HEK293 (cell line): ENCODE data around the gene GALNT1.
A peak's percentile ranks its signal among the peaks of the same experiment; 100 is the strongest.

Experiments
- CTCF ChIA-PET: fragments of 350-600 bp; formaldehyde crosslinking; extraction: SDS; loops from one replicate; lab custom pipeline; 2021; ENCODE audit warnings: antibody characterized with exemption; lab: Yijun Ruan, JAX
- POLR2A ChIA-PET: fragments of 300-600 bp; formaldehyde crosslinking; extraction: SDS; loops from one replicate; lab custom pipeline; 2020; ENCODE audit warnings: antibody characterized with exemption, inconsistent platforms; lab: Yijun Ruan, JAX
- H3K27ac ChIP-seq: fragments of 200-500 bp; sonication (Bioruptor generic); 2 replicates; pipeline ENCODE4 v1.5.1; 2014; ENCODE audit warnings: low read depth, low read length, control low read depth, inconsistent platforms; ENCODE audit errors: extremely low read depth
- H3K36me3 ChIP-seq, 2 experiments: fragments of 200-500 bp in 1 of 2; sonication (Bioruptor generic) in 1 of 2; 1 replicate in 1 of 2; 2 replicates in 1 of 2; pipeline ENCODE4 v1.5.1; 2014 to 2017; ENCODE audit warnings: inconsistent platforms in 2 of 2, low read length in 2 of 2; ENCODE audit not compliant: control insufficient read depth in 2 of 2, insufficient read depth in 1 of 2
- H3K4me1 ChIP-seq: fragments of 200-500 bp; sonication (Bioruptor generic); 2 replicates; pipeline ENCODE4 v1.5.1; 2014; ENCODE audit warnings: mild to moderate bottlenecking, low read length, inconsistent platforms; ENCODE audit not compliant: control insufficient read depth, insufficient read depth
- H3K4me3 ChIP-seq: 2 replicates; pipeline ENCODE4 v1.5.1; 2011; ENCODE audit warnings: low read depth, mild to moderate bottlenecking, control low read depth, low read length, moderate library complexity
- H3K9me3 ChIP-seq: fragments of 200-500 bp; sonication (Bioruptor generic); 2 replicates; pipeline ENCODE4 v1.5.1; 2014; ENCODE audit warnings: low read depth, low read length, inconsistent platforms; ENCODE audit not compliant: control insufficient read depth, insufficient read depth
- BCL11A ChIP-seq: fragments of 450-650 bp; formaldehyde crosslinking; IDR thresholded peaks from 2 replicates; pipeline ENCODE4 v1.5.1; 2016; ENCODE audit warnings: low read depth, missing biosample characterization, missing genetic modification characterization
- BCL6B ChIP-seq: fragments of 450-650 bp; formaldehyde crosslinking; IDR thresholded peaks from 2 replicates; pipeline ENCODE4 v1.5.1; 2017; ENCODE audit warnings: missing biosample characterization, missing genetic modification characterization
- KLF8 ChIP-seq: fragments of 450-650 bp; formaldehyde crosslinking; IDR thresholded peaks from 2 replicates; pipeline ENCODE4 v1.5.1; 2016; ENCODE audit warnings: missing biosample characterization, missing genetic modification characterization
- MZF1 ChIP-seq: fragments of 450-650 bp; formaldehyde crosslinking; IDR thresholded peaks from 2 replicates; pipeline ENCODE4 v1.5.1; 2017; ENCODE audit warnings: missing biosample characterization, missing genetic modification characterization, borderline replicate concordance
- OVOL3 ChIP-seq: fragments of 450-650 bp; formaldehyde crosslinking; IDR thresholded peaks from 2 replicates; pipeline ENCODE4 v1.5.1; 2016; ENCODE audit warnings: missing biosample characterization, missing genetic modification characterization
- SETDB1 ChIP-seq: IDR thresholded peaks from one replicate; pipeline ENCODE4 v1.6.1; 2017; ENCODE audit warnings: mild to moderate bottlenecking, low read length, moderate library complexity, mixed read lengths; ENCODE audit not compliant: insufficient read length
- TCF7L2 ChIP-seq: IDR thresholded peaks from 2 replicates; pipeline ENCODE4 v1.6.1; 2011; ENCODE audit warnings: low read depth, mild to moderate bottlenecking, inconsistent platforms, low read length, moderate library complexity, borderline replicate concordance
- ZBTB11 ChIP-seq: fragments of 450-650 bp; formaldehyde crosslinking; conservative IDR thresholded peaks from 2 replicates; pipeline ENCODE4 v1.5.1; 2016; ENCODE audit warnings: low read depth, missing biosample characterization, missing genetic modification characterization
- ZNF112 ChIP-seq: fragments of 450-650 bp; formaldehyde crosslinking; IDR thresholded peaks from 2 replicates; pipeline ENCODE4 v1.5.0; 2017; ENCODE audit warnings: missing biosample characterization, missing genetic modification characterization
- ZNF114 ChIP-seq: fragments of 450-650 bp; formaldehyde crosslinking; IDR thresholded peaks from 2 replicates; pipeline ENCODE4 v1.5.0; 2017; ENCODE audit warnings: missing biosample characterization, missing genetic modification characterization
- ZNF132 ChIP-seq: fragments of 450-650 bp; formaldehyde crosslinking; IDR thresholded peaks from 2 replicates; pipeline ENCODE4 v1.5.1; 2017; ENCODE audit warnings: missing biosample characterization, missing genetic modification characterization, borderline replicate concordance
- ZNF169 ChIP-seq: fragments of 450-650 bp; formaldehyde crosslinking; IDR thresholded peaks from 2 replicates; pipeline ENCODE4 v1.5.1; 2016; ENCODE audit warnings: missing biosample characterization, missing genetic modification characterization
- ZNF221 ChIP-seq: fragments of 450-650 bp; formaldehyde crosslinking; IDR thresholded peaks from 2 replicates; pipeline ENCODE4 v1.5.1; 2017; ENCODE audit warnings: missing biosample characterization, missing genetic modification characterization, borderline replicate concordance
- ZNF23 ChIP-seq: fragments of 450-650 bp; formaldehyde crosslinking; IDR thresholded peaks from 2 replicates; pipeline ENCODE4 v1.5.1; 2016; ENCODE audit warnings: missing biosample characterization, missing genetic modification characterization, borderline replicate concordance
- ZNF239 ChIP-seq: fragments of 450-650 bp; formaldehyde crosslinking; IDR thresholded peaks from 2 replicates; pipeline ENCODE4 v1.5.1; 2016; ENCODE audit warnings: missing biosample characterization, missing genetic modification characterization
- ZNF341 ChIP-seq: fragments of 450-650 bp; formaldehyde crosslinking; IDR thresholded peaks from 2 replicates; pipeline ENCODE4; 2016; ENCODE audit warnings: low read depth, missing biosample characterization, missing genetic modification characterization
- ZNF350 ChIP-seq: fragments of 450-650 bp; formaldehyde crosslinking; IDR thresholded peaks from 2 replicates; pipeline ENCODE4 v1.5.0; 2017; ENCODE audit warnings: missing biosample characterization, mild to moderate bottlenecking, missing genetic modification characterization
- ZNF416 ChIP-seq: fragments of 450-650 bp; formaldehyde crosslinking; IDR thresholded peaks from 2 replicates; pipeline ENCODE4 v1.5.1; 2016; ENCODE audit warnings: missing biosample characterization, missing genetic modification characterization
- ZNF513 ChIP-seq: fragments of 450-650 bp; IDR thresholded peaks from 2 replicates; pipeline ENCODE4 v1.5.1; 2018; ENCODE audit warnings: missing biosample characterization, missing genetic modification characterization
- ZNF548 ChIP-seq: fragments of 450-650 bp; formaldehyde crosslinking; IDR thresholded peaks from 2 replicates; pipeline ENCODE4 v1.5.1; 2016; ENCODE audit warnings: missing biosample characterization, missing genetic modification characterization
- ZNF571 ChIP-seq: fragments of 450-650 bp; formaldehyde crosslinking; IDR thresholded peaks from 2 replicates; pipeline ENCODE4 v1.5.0; 2017; ENCODE audit warnings: missing biosample characterization, missing genetic modification characterization
- ZNF596 ChIP-seq: fragments of 450-650 bp; IDR thresholded peaks from 2 replicates; pipeline ENCODE4 v1.5.0; 2018; ENCODE audit warnings: missing biosample characterization, mild to moderate bottlenecking, missing genetic modification characterization, moderate library complexity
- ZNF600 ChIP-seq: fragments of 450-650 bp; formaldehyde crosslinking; IDR thresholded peaks from 2 replicates; pipeline ENCODE4 v1.5.1; 2016; ENCODE audit warnings: missing biosample characterization, missing genetic modification characterization
- ZNF707 ChIP-seq: fragments of 450-650 bp; formaldehyde crosslinking; IDR thresholded peaks from 2 replicates; pipeline ENCODE4 v1.5.1; 2016; ENCODE audit warnings: missing biosample characterization, missing genetic modification characterization
- ZNF830 ChIP-seq: fragments of 450-650 bp; IDR thresholded peaks from 2 replicates; pipeline ENCODE4 v1.5.0; 2018; ENCODE audit warnings: missing biosample characterization, missing genetic modification characterization, low read depth, mild to moderate bottlenecking, moderate library complexity
- ZXDB ChIP-seq: fragments of 450-650 bp; formaldehyde crosslinking; IDR thresholded peaks from 2 replicates; pipeline ENCODE4 v1.5.1; 2016; ENCODE audit warnings: missing biosample characterization, missing genetic modification characterization
- TF ChIP-seq, protein P1 (sequence below): fragments of 450-650 bp; formaldehyde crosslinking; IDR thresholded peaks from 2 replicates; pipeline ENCODE4 v1.5.1; 2016; ENCODE audit warnings: missing biosample characterization, missing genetic modification characterization, borderline replicate concordance

GALNT1 gene

GRCh38 chr18:35616074-35616473 lies 34.5 kb downstream of the GALNT1 start (continued):
- TF ChIP-seq ZNF112 (tag by site-specific recombination) (no peak), ZNF548 (no peak)
- TF ChIP-seq, all 188 proteins: peak for 2

GRCh38 chr18:35616664-35617423 lies 35.3 kb downstream of the GALNT1 start:
- peak overlapping the region; percentile 2; the same call in 1 of the 2 replicates for H3K27ac ChIP-seq
- POLR2A ChIA-PET, result interaction anchor here (1.0 to 1.1 kb wide), 3 partner anchors 35 to 355 kb away, joined by 3 to 5 read pairs (median 4); partner anchors contain the start of gene RMP24
- H3K36me3 ChIP-seq, result no peaks in the 10 kb centered on the region
- no peaks in the 10 kb centered on the region for H3K9me3 ChIP-seq
- CTCF ChIA-PET, result no interaction called here
- H3K4me3 ChIP-seq, result no peak overlapping the region
- peaks cover 15% of the 10 kb centered on the region for H3K4me1 ChIP-seq
- TF ChIP-seq ZNF239 (tag by site-specific recombination), result no peak
- no peak for TF ChIP-seq ZNF169
- TF ChIP-seq ZXDB (tag by site-specific recombination), result peak; percentile 46; the same call in 1 of the 2 replicates
- TF ChIP-seq ZNF571 (tag by site-specific recombination), result no peak
- TF ChIP-seq ZBTB11 (tag by site-specific recombination), result peak; percentile 43; the same call in 1 of the 2 replicates
- TF ChIP-seq ZNF416 (tag by site-specific recombination), result no peak
- no peak for TF ChIP-seq ZNF221 (tag by site-specific recombination)
- TF ChIP-seq ZNF350 (tag by site-specific recombination), result no peak
- no peak for TF ChIP-seq BCL6B (tag by site-specific recombination)
- TF ChIP-seq ZNF548, result no peak
- TF ChIP-seq MZF1, result peak; percentile 72; the same call in 1 of the 2 replicates
- TF ChIP-seq ZNF707 (tag by site-specific recombination), result no peak
- TF ChIP-seq, protein P1, sequence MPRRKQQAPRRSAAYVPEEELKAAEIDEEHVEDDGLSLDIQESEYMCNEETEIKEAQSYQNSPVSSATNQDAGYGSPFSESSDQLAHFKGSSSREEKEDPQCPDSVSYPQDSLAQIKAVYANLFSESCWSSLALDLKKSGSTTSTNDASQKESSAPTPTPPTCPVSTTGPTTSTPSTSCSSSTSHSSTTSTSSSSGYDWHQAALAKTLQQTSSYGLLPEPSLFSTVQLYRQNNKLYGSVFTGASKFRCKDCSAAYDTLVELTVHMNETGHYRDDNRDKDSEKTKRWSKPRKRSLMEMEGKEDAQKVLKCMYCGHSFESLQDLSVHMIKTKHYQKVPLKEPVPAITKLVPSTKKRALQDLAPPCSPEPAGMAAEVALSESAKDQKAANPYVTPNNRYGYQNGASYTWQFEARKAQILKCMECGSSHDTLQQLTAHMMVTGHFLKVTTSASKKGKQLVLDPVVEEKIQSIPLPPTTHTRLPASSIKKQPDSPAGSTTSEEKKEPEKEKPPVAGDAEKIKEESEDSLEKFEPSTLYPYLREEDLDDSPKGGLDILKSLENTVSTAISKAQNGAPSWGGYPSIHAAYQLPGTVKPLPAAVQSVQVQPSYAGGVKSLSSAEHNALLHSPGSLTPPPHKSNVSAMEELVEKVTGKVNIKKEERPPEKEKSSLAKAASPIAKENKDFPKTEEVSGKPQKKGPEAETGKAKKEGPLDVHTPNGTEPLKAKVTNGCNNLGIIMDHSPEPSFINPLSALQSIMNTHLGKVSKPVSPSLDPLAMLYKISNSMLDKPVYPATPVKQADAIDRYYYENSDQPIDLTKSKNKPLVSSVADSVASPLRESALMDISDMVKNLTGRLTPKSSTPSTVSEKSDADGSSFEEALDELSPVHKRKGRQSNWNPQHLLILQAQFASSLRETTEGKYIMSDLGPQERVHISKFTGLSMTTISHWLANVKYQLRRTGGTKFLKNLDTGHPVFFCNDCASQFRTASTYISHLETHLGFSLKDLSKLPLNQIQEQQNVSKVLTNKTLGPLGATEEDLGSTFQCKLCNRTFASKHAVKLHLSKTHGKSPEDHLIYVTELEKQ (tag by site-specific recombination), result no peak
- no peak for TF ChIP-seq OVOL3
- no peak for TF ChIP-seq SETDB1
- peak; percentile 48; the same call in 1 of the 2 replicates for TF ChIP-seq ZNF600 (tag by site-specific recombination)
- no peak for TF ChIP-seq ZNF132 (tag by site-specific recombination)
- TF ChIP-seq BCL11A (tag by site-specific recombination), result no peak
- peak; percentile 55 for TF ChIP-seq ZNF513
- TF ChIP-seq ZNF341, result peak; percentile 74
- no peak for TF ChIP-seq ZNF23 (tag by site-specific recombination)
- no peak for TF ChIP-seq ZNF114
- peak; percentile 81 for TF ChIP-seq ZNF596 (tag by site-specific recombination)
- TF ChIP-seq TCF7L2, result 0 out of 2 replicates have a peak, but pooled peaks have one; percentile 60
- 0 out of 2 replicates have a peak, but pooled peaks have one; percentile 35 for TF ChIP-seq KLF8 (tag by site-specific recombination)
- TF ChIP-seq ZNF830, result no peak
